Fibroblast of lung (primary cell): ENCODE measurements around the gene ADGRV1.

Source experiments
- CTCF ChIP-seq, 2 donors: IDR thresholded peaks in 1 of 2; conservative IDR thresholded peaks in 1 of 2; 1 replicate in 1 of 2; 2 replicates in 1 of 2; pipeline ENCODE4 v1.5.1; 2011 to 2012; ENCODE audit warnings: low read length in 2 of 2, control low read depth in 1 of 2, inconsistent platforms in 1 of 2, low read depth in 1 of 2, mild to moderate bottlenecking in 1 of 2
- EZH2 ChIP-seq: IDR thresholded peaks from 2 replicates; pipeline ENCODE4 v1.5.1; 2012; ENCODE audit warnings: low read length, control low read depth, mild to moderate bottlenecking; ENCODE audit errors: missing control alignments

GRCh38 chr5:91070761-91071550 is 512.4 kb downstream of the ADGRV1 start:
- TF ChIP-seq EZH2 (no peak), CTCF (conservative IDR thresholded peaks at IDR 0.05 in 1 of 2, IDR thresholded peaks at IDR 0.05 in 1 of 2; ENCODE audit: low read depth in 1 of 2, low read length in 2 of 2) (no peak)
